Activated T-cell treated with anti-CD3 and anti-CD28 coated beads for 48 hours (primary cell): ENCODE results near the gene ROBO3.

Experiments
- DNase-seq: peaks from one replicate; pipeline ENCODE4 v3.0.0-alpha.2; 2020; ENCODE audit warnings: low read depth

Gene ROBO3

DNA sequence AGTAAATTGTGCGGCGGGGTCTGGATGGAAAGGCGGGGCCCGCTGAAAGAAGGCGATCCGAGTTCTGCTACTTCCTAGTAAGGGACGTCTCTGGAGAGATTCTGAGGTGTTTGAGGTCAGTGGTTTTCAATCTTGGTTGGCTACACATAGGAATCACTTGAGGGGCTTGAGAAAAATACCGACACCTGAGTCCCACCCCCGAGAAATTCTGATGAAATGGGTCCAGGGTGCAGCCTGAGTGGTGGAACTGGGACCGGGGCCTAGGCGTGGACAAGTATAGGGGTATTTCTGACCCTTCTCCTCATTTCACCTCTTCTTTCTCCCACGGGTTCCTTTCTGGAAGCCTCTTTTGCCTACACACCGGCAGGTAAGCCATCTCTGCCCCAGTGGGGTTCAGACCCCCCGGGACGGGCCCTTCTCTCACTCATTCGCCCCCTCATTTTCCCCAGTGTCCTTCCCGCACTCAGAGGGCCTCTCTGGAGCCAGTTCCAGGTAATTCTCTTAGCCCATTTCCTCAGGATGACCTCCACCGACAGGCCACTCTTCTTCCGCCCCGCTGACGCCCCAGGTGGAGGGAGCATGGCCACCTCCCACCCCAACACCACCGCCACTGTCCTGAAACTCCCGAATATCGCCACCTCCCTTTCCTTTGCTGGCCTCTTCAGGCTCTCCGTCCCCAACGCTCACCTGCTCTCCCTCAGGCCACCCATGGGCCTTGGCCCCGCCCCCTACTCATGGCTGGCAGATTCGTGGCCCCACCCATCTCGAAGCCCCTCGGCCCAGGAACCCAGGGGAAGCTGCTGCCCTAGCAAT is 11.8 kb downstream of the ROBO3 start:
- DNase-seq: no peak

DNA sequence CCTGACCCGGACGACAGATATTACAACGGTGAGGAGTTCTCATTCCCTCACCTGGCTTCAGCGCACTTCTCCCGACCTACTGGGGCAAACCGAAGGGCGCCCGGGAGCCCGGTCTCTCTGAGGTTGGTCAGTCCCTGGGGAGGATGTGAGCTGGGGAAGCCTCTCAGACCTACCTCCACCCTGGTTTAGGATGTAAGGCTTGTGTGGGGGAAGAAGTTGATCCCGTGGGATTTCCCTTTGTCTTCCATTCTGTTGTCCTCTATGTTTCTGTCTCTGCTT is 12.3 kb downstream of the ROBO3 start:
- no peak for DNase-seq

- DNase-seq: no peak
These were observed 12.9 kb downstream of the ROBO3 start for GRCh38 chr11:124877910-124878758.

GRCh38 chr11:124878759-124879492 is 13.7 kb downstream of the ROBO3 start:
- no peak for DNase-seq

DNA sequence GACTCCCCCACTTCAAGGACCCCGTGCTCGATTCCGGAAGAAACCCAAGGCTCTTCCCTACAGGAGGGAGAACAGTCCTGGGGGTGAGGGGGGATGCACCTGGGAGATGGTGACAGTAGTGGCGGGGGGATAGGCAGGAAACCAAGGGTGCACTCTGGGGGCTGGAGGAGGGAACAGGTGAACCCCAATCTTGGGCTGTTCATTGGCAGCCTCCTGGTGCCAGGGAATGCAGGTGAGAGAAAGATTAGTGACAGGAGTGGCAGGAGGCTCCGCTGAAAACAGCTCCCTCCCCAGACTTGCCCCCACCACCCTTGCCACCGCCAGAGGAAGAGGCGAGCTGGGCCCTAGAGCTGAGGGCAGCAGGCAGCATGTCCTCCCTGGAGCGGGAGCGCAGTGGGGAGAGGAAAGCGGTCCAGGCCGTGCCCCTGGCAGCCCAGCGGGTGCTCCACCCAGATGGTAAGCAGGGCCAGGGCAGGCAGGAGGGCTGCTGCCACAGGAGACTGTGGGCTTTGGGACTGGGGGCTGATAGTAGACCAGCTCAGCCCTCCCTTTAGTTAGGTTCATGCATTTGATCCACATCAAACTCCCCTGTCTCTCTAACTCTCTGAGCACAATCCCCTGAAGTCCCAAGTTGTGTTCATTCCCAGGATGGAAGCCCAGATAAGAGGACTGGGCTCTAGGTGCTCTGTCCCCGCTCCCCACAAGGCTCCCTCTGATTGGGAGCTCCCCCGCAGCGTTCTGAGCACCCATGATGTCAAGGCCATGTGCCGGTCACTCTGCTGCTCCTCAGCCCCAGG is 14.5 kb downstream of the ROBO3 start:
- no peak for DNase-seq

DNA sequence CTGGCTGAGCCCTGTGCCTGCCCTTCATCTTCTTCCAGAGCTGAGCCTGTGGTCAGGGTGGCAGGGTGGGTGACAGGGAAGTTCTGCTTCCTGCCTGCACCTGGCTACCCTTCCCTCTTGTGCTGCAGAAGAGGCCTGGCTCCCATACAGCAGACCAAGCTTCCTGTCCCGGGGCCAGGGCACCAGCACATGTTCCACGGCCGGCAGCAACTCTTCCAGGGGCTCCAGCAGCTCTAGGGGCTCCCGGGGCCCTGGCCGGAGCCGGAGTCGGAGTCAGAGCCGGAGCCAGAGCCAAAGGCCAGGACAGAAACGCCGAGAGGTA is 15.0 kb downstream of the ROBO3 start:
- DNase-seq: no peak

GRCh38 chr11:124880958-124881357 is 15.7 kb downstream of the ROBO3 start:
- DNase-seq: no peak

- no peak for DNase-seq
These were observed 17.3 kb downstream of the ROBO3 start for GRCh38 chr11:124882339-124883071.

DNA sequence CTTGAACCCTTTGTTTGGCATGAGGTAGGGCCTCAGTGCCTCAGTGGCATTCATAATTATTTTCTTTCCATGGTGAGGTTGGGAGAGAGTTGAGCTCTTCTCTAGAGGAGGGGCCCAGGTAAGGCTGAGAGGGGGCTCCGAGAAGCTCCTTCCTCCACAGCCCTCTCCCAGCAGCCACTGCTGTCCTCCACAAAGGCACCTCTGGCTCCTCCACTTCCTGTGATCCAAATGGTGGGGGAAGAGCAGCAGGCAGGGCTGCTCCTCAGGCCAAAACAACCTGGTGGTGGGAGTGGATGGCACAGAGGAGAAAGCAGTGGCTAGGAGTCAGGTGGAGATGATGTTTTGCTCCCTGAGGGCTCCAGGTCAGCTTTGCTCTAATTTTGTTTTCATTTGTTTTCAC is 19.1 kb downstream of the ROBO3 start:
- DNase-seq: no peak

DNA sequence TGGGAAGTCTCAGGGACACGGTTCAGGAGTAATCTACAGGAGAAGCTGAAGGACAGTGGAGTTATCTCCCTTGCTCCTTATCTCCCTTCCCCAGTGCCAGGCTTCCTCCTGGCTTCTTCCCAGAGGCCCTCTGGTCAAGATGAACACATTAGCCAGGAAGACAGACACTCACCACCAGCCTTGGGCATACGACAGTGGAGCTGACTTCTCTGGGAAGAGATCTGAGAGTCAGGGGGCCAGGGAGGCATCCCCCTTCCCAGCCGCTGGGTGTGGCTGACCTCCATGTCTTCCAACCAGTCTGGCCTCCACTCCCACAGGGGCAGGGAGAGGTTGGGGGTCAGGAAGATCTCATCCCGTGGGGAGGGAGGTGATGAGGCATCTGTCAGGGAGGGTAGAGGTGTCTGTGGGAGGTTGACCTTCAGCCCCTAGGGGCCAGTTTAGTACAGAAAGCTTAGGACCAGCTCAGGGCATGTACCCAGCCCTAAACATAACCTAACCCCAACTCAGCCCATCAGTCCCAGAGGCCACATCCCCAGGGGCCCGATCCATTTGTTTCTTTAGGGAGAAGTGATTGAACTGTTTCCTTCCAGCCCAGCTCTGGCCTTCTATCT is 19.7 kb downstream of the ROBO3 start:
- no peak for DNase-seq

DNA sequence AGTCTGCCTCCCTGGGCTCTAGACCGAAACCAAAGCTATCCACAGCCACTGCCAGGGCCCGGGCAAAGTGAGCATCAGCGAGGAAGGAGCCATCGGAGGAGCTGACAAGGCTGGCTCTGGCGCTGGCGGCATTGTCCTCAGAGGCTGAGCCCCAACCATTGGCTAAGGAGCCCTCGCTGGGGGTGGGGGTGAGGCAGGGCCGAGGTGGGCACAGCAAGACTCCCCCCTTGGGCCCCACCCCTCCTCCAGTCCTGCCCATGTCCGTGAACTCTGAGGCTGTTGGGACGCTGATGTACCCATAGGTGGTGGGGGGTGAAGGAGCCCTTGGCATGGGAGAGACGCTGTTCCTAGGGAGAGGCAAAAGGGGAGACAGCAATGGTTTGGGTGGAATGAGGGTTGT is 21.2 kb downstream of the ROBO3 start:
- no peak for DNase-seq

DNA sequence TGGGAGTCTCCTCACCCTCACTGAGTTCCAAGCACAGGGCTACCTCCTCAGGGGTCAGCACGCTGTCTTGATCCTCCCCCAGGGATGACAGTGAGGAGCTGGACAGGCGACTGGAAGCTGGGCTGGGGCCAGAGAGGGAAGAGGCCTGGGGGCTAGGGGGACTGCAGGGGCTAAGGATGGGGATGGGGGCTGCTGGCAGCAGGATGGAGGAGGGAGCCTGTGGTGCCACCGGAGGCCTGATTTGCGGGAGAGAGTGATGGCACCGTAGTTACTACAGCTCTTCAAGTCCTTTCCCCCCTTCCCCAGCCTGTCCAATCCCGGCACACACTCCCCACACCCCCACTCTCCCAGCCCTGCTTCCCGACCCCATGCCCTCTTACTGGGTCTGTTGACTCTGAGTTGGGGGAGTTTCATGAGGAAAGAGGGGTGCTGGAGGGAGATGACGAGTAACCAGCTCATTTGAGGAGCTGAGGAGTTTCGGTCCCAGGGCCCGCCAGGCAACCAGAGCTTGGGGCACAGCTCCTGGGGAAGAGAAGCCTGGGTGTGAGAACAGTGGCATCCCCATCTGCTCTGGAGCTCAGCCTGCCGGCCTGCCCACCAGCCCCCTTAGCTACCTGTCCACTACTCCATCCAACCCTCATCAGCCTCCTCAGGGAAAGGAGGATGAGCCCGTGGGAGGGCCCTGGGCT is 21.9 kb downstream of the ROBO3 start:
- DNase-seq: no peak

GRCh38 chr11:124887667-124888013 is 22.4 kb downstream of the ROBO3 start:
- no peak for DNase-seq

GRCh38 chr11:124889191-124890091 is 24.2 kb downstream of the ROBO3 start:
- DNase-seq: no peak

DNA sequence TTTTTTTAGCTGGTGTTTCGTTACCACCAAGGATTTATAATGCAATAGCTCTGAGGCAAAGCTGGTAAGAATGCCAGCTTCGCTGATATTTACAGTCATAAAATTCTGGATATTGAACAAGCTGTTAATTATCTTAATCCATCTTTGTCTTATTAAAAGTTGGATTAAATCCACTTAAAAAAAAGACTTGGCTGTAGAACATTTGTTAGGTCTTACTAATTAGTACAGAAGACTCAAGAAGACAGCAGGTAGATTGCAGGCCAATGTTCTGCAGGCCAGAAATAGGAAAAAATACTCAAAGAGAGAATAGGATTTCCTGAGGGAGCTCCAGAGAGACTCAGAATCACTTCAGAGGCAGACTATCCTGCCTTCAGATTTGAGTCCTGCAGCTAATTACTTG is 24.9 kb downstream of the ROBO3 start:
- no peak for DNase-seq

- no peak for DNase-seq
These were observed 25.6 kb downstream of the ROBO3 start for GRCh38 chr11:124890683-124891372.

- DNase-seq: no peak
These were observed 26.2 kb downstream of the ROBO3 start for GRCh38 chr11:124891373-124891861.

DNA sequence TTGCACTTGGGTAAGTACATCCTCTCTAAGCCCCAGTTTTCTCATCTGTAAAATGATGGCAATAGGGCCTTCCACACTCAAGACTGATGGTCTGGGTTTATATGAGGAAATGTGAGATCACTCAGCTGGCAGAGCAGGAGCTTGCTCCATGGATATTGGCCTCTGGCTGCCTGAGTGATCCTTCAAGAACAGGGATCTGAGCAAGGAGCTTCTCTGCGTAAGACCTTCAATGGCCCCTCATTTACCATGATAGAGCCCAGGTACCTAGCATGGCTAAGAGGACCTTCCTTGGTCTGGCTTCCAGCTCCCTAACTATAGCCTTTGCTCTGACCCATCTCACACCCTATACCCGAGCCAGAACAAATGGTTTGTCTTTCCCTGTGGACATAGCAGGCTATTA is 26.9 kb downstream of the ROBO3 start:
- DNase-seq: no peak
